HepG2 (cell line): ENCODE results near the gene NME2. TPM values are rescaled to one million over a fixed set of nuclear protein-coding genes. Genes with fewer than 3 reads are reported as not detected.
A peak's percentile ranks its signal among the peaks of the same experiment; 100 is the strongest.

Experiments used
- ATAC-seq: fragments of 200-7000 bp; cut with Tn5 transposase; 3 replicates; pipeline ENCODE4 v1.9.1; 2020; ENCODE audit warnings: mild to moderate bottlenecking, moderate library complexity
- BruUV-seq: library from RNA; stranded (reverse); fragments of 400-500 nt; replicated peaks from 2 replicates; lab custom pipeline; 2021; lab: Mats Ljungman, UMichigan
- CTCF ChIA-PET: fragments of 300-600 bp; formaldehyde crosslinking; extraction: SDS; loops from one replicate; lab custom pipeline; 2021; ENCODE audit warnings: low total read pairs, inconsistent platforms, low intra/inter-chr PET ratio; lab: Yijun Ruan, JAX
- POLR2A ChIA-PET: fragments of 350-600 bp; sonication (Branson Sonifier 250); formaldehyde crosslinking; loops from one replicate; lab custom pipeline; 2020; ENCODE audit warnings: antibody characterized with exemption, inconsistent platforms; lab: Yijun Ruan, JAX
- DNase-seq: peaks from one replicate; pipeline ENCODE4 v3.0.0-alpha.2; 2015; ENCODE audit warnings: low spot score
- FAIRE-seq: peaks from 3 replicates; lab custom pipeline; 2011; peaks lifted over from hg19 to GRCh38; lab: Jason Lieb, UNC
- H2AFZ ChIP-seq: one replicate; pipeline ENCODE4 v1.6.1; 2011; ENCODE audit warnings: low read length, inconsistent platforms
- H3K27ac ChIP-seq: fragments of 300-600 bp; 3 replicates; pipeline ENCODE4 v1.8.0; 2011; ENCODE audit warnings: mixed run types, mild to moderate bottlenecking, mixed read lengths, low read length, inconsistent platforms; ENCODE audit not compliant: insufficient read depth; ENCODE audit errors: extremely low read length
- H3K27me3 ChIP-seq, 2 experiments: fragments of 200-600 bp in 1 of 2; 2 replicates in 1 of 2; 3 replicates in 1 of 2; pipeline versions ENCODE4 v1.6.0 to v1.8.0; 2011; ENCODE audit warnings: low read length in 2 of 2, mild to moderate bottlenecking in 2 of 2, moderate library complexity in 2 of 2, inconsistent platforms in 1 of 2; ENCODE audit not compliant: insufficient read depth in 2 of 2, control insufficient read depth in 1 of 2
- H3K36me3 ChIP-seq, 2 experiments: fragments of 200-600 bp in 1 of 2; replicated peaks in 1 of 2; 2 replicates in 1 of 2; 3 replicates in 1 of 2; pipeline versions ENCODE4 v1.5.1 to v1.8.0; 2011; ENCODE audit warnings: low read length in 2 of 2, inconsistent platforms in 1 of 2; ENCODE audit not compliant: insufficient read depth in 2 of 2, control insufficient read depth in 1 of 2
- H3K4me1 ChIP-seq: 2 replicates; pipeline ENCODE4 v1.5.1; 2012; ENCODE audit warnings: low read length, inconsistent platforms; ENCODE audit not compliant: insufficient read depth
- H3K4me2 ChIP-seq: 2 replicates; pipeline ENCODE4 v1.6.0; 2011; ENCODE audit warnings: low read depth, low read length, inconsistent platforms
- H3K4me3 ChIP-seq, 3 experiments: fragments of 200-600 bp in 1 of 3; sonication (generic), shearing (Covaris generic) in 1 of 3; replicated peaks in 1 of 3; 2 replicates each; pipeline ENCODE4 v1.5.1; 2011 to 2016; ENCODE audit warnings: low read length in 3 of 3, inconsistent platforms in 2 of 3, low read depth in 2 of 3, mild to moderate bottlenecking in 2 of 3, control low read depth in 1 of 3, mixed read lengths in 1 of 3; ENCODE audit not compliant: insufficient read depth in 1 of 3
- H3K79me2 ChIP-seq: one replicate; pipeline ENCODE4 v1.6.1; 2011; ENCODE audit warnings: low read length, inconsistent platforms; ENCODE audit not compliant: insufficient read depth
- H3K9ac ChIP-seq: 2 replicates; pipeline ENCODE4 v1.6.0; 2011; ENCODE audit warnings: mild to moderate bottlenecking, low read depth, low read length, inconsistent platforms; ENCODE audit not compliant: insufficient read depth
- H3K9me3 ChIP-seq: 2 replicates; pipeline ENCODE4 v1.5.1; 2012; ENCODE audit warnings: mild to moderate bottlenecking, low read length
- H4K20me1 ChIP-seq: 2 replicates; pipeline ENCODE4 v1.6.0; 2011; ENCODE audit warnings: inconsistent platforms, mild to moderate bottlenecking, low read length, moderate library complexity; ENCODE audit not compliant: insufficient read depth
- ATRX ChIP-seq: sonication (generic); formaldehyde crosslinking; IDR thresholded peaks from 2 replicates; pipeline ENCODE4 v1.4.0; 2020; ENCODE audit warnings: missing genetic modification reagents, borderline replicate concordance
- RARG ChIP-seq: sonication (generic); formaldehyde crosslinking; IDR thresholded peaks from 2 replicates; pipeline ENCODE4 v1.4.0; 2020; ENCODE audit warnings: low read depth, mild to moderate bottlenecking, missing genetic modification reagents
- SP5 ChIP-seq: IDR thresholded peaks from 2 replicates; pipeline ENCODE4 v1.6.1; 2016; ENCODE audit warnings: low read depth, borderline replicate concordance
- ZMYM2 ChIP-seq: sonication (generic); formaldehyde crosslinking; IDR thresholded peaks from 2 replicates; pipeline ENCODE4 v1.8.0; 2022; ENCODE audit warnings: mild to moderate bottlenecking, missing genetic modification reagents
- ZNF792 ChIP-seq: IDR thresholded peaks from 2 replicates; pipeline ENCODE4 v1.6.1; 2016
- WGBS: methylation state at CpG from one replicate; pipeline ENCODE4 v1.1.6; 2017; ENCODE audit warnings: low lambda C conversion rate; 5-methylcytosine and 5-hydroxymethylcytosine counted together
- in situ Hi-C: cut with HindIII; loops from 2 replicates; pipeline ENCODE4 v1.10.0; 2017; ENCODE audit warnings: low pct_unique_long_range_greater_than_20kb; ENCODE audit not compliant: extremely low pct_ligation_motif_present
- intact Hi-C: fragments of 100-400 bp; cut with micrococcal nuclease; formaldehyde crosslinking; loops from one replicate; pipeline ENCODE4 v1.10.0; 2022; ENCODE audit not compliant: unreplicated experiment
- polyA plus RNA-seq, 8 experiments: library from polyadenylated mRNA; depleted of rRNA in 3 of 8; stranded (reverse) in 7 of 8; unstranded in 1 of 8; fragments of >200 nt; fragmentation: Illumina TruSeq in 4 of 8; extraction: Trizol in 4 of 8; gene quantifications; 2 replicates each; pipeline versions ENCODE4 v1.2.1 to v1.2.3, GENCODE V29; 2011 to 2016; ENCODE audit warnings: low read depth in 4 of 8, missing spikeins in 1 of 8, mixed read lengths in 1 of 8; ENCODE audit not compliant: insufficient read depth in 1 of 8
- total RNA-seq, 5 experiments: library from RNA; depleted of rRNA; stranded (reverse); fragments of >200 nt; fragmentation: Illumina TruSeq; extraction: Trizol; gene quantifications; 2 replicates each; pipeline ENCODE4 v1.2.3, GENCODE V29; 2016; ENCODE audit warnings: low read depth in 1 of 5

Gene NME2
- total and polyA plus RNA-seq, 2 of the 13 experiments (the other 11 are each of a cell fraction or from before 2014, with no cell fraction given), result 790 to 1,213 TPM

DNA sequence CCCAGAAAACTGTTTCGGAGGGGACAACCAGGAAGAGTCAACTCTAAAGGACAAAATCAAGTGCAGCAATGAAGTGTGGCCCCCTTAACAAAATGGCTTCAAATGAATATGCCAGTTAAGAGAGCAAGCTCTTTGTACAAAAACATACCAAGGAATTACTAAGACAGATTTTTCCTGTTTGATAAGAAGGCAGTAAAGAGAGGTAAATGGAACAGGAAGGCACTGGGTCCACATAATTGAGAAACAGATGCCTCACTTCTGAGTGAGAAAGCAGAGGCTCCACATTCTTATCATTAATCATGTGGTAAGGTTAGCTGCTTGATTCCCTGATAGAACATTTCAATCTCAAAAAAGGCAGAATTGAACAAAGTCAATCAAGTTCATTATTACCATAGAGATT is 48.7 kb downstream of the NME2 start:
- intact Hi-C loops (no loop called here), in situ Hi-C loops (no loop called here)
- H4K20me1 ChIP-seq, result no peaks in the 10 kb centered on the region
- H3K36me3 ChIP-seq, result peaks cover 19 to 81% of the 10 kb centered on the region in 2 experiments
- ATAC-seq (no peak), DNase-seq (no peak), FAIRE-seq (no peak)
- no peak overlapping the region for H3K27ac ChIP-seq
- H3K9me3 ChIP-seq, result no peaks in the 10 kb centered on the region
- CTCF ChIA-PET, result no interaction called here
- TF ChIP-seq SP5 (CRISPR knock-in tag), result no peak
- no peak for TF ChIP-seq ZNF792 (CRISPR knock-in tag)
- TF ChIP-seq RARG (CRISPR knock-in tag), result no peak
- TF ChIP-seq ZMYM2 (CRISPR knock-in tag), result no peak
- H3K4me3 ChIP-seq, result no peak overlapping the region
- TSS peak; percentile 6 for BruUV-seq
- WGBS, result 100% methylated on average over 1 of the region's 1 CpG
- H2AFZ ChIP-seq, result no peak overlapping the region
- POLR2A ChIA-PET, result interaction anchor here (0.6 kb wide), 1 partner anchor 811 kb away, joined by 3 read pairs; no protein-coding TSS in a partner anchor
- no peak overlapping the region for H3K4me2 ChIP-seq
- no peak overlapping the region for H3K9ac ChIP-seq
- H3K27me3 ChIP-seq, result no peaks in the 10 kb centered on the region
- H3K4me1 ChIP-seq, result no peaks in the 10 kb centered on the region
- no peaks in the 10 kb centered on the region for H3K79me2 ChIP-seq

DNA sequence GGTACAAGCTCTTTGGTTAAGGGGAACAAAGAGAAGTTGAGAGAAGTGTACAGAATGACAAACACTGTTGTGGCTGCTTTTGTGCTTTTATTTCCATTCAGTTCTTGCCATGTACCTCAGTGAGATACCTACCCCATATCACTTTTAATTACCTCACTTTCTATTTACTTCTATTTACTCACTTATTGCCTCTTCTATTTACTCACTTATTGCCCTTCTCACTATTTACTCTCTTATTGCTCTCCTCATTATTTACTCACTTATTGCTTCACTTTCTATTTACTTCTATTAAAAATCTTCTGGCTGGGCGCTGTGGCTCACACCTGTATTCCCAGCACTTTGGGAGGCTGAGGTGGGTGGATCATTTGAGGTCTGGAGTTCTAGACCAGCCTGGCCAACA is 51.7 kb downstream of the NME2 start:
- H3K4me1 ChIP-seq, result no peaks in the 10 kb centered on the region
- no peak overlapping the region for H3K4me3 ChIP-seq
- H3K4me2 ChIP-seq, result no peak overlapping the region
- H3K79me2 ChIP-seq, result no peaks in the 10 kb centered on the region
- H3K27me3 ChIP-seq, result no peaks in the 10 kb centered on the region
- no peaks in the 10 kb centered on the region for H3K9me3 ChIP-seq
- in situ Hi-C loops, result no loop called here
- WGBS, result 94% methylated on average over 1 of the region's 1 CpG
- H3K36me3 ChIP-seq, result peaks cover 20 to 87% of the 10 kb centered on the region in 2 experiments
- ChIA-PET POLR2A (no interaction called here), CTCF (no interaction called here)
- DNase-seq, result no peak
- H3K27ac ChIP-seq, result no peak overlapping the region
- FAIRE-seq, result no peak
- no peak for ATAC-seq
- H4K20me1 ChIP-seq, result no peaks in the 10 kb centered on the region
- no peak overlapping the region for H2AFZ ChIP-seq
- intact Hi-C loops, result no loop called here
- no peak overlapping the region for H3K9ac ChIP-seq
- BruUV-seq, result no TSS peak
- TF ChIP-seq ATRX (CRISPR knock-in tag), result no peak
- TF ChIP-seq, all 625 proteins: peak for 0
